HUES48 (cell line): ENCODE measurements around the gene NDUFS3.
A peak's percentile ranks its signal among the peaks of the same experiment; 100 is the strongest.
"Not testable (repeated sequence)": the region's sequence is repeated elsewhere in the genome, so short reads cannot be mapped to it uniquely, and the experiment has no call there.

ENCODE experiments used
- H3K27ac ChIP-seq: one replicate; pipeline ENCODE4 v1.7.0; 2013; ENCODE audit warnings: low read depth, low read length, inconsistent platforms
- H3K27me3 ChIP-seq: 2 replicates; pipeline ENCODE4 v1.6.1; 2013; ENCODE audit warnings: mild to moderate bottlenecking, low read length; ENCODE audit not compliant: control insufficient read depth, insufficient read depth
- H3K36me3 ChIP-seq: 2 replicates; pipeline ENCODE4 v1.6.1; 2013; ENCODE audit warnings: low read length; ENCODE audit not compliant: control insufficient read depth, insufficient read depth
- H3K4me1 ChIP-seq: 2 replicates; pipeline ENCODE4 v1.6.1; 2013; ENCODE audit warnings: mild to moderate bottlenecking, low read length; ENCODE audit not compliant: control insufficient read depth, insufficient read depth
- H3K4me3 ChIP-seq: 2 replicates; pipeline ENCODE4 v1.5.1; 2013; ENCODE audit warnings: mild to moderate bottlenecking, low read depth, low read length
- H3K9ac ChIP-seq: 2 replicates; pipeline ENCODE4 v1.6.1; 2013; ENCODE audit warnings: mild to moderate bottlenecking, low read depth, low read length, moderate library complexity
- H3K9me3 ChIP-seq: 2 replicates; pipeline ENCODE4 v1.6.1; 2013; ENCODE audit warnings: low read length; ENCODE audit not compliant: control insufficient read depth, insufficient read depth

The NDUFS3 gene

DNA sequence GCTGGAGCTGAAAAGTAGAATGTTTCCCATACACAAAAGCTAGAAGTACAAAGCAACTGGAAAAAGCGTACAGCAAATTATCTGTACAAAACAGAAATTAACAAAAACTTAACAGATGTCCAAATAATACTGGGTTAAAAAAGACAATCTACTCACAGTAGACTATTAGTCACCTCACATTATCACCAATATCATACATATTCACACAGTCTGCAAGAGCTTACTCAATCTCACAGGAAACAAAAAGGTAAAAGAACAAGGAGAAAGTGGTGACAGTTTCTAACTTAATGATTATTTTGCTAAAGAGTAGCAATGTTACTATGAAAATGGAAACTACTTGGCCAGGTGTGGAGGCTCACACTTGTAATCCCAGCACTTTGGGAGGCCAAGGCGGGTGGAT is 37.8 kb upstream of the NDUFS3 start:
- no peak overlapping the region for H3K27ac ChIP-seq
- peaks cover 4% of the 10 kb centered on the region; the same call in 1 of the 2 replicates for H3K36me3 ChIP-seq
- no peaks in the 10 kb centered on the region for H3K9me3 ChIP-seq
- H3K9ac ChIP-seq: no peak overlapping the region
- H3K4me3 ChIP-seq: no peak overlapping the region
- H3K27me3 ChIP-seq: no peaks in the 10 kb centered on the region
- H3K4me1 ChIP-seq: peaks cover 22% of the 10 kb centered on the region

GRCh38 chr11:47545298-47545697 is 33.6 kb upstream of the NDUFS3 start:
- Histone ChIP-seq H3K4me3 (no peak overlapping the region), H3K9me3 (no peaks in the 10 kb centered on the region), H3K27ac (no peak overlapping the region), H3K27me3 (no peaks in the 10 kb centered on the region), H3K36me3 (peaks cover 13% of the 10 kb centered on the region; the same call in 1 of the 2 replicates), H3K9ac (no peak overlapping the region), H3K4me1 (peaks cover 6% of the 10 kb centered on the region; the same call in 1 of the 2 replicates)

GRCh38 chr11:47546274-47546673 is 32.6 kb upstream of the NDUFS3 start:
- H3K27me3 ChIP-seq, H3K9me3 ChIP-seq, H3K9ac ChIP-seq, H3K27ac ChIP-seq, H3K4me3 ChIP-seq: not testable (repeated sequence)
- Histone ChIP-seq H3K4me1 (peaks cover 13% of the 10 kb centered on the region), H3K36me3 (peaks cover 18% of the 10 kb centered on the region; the same call in 1 of the 2 replicates)

- no peak overlapping the region for H3K27ac ChIP-seq
- H3K36me3 ChIP-seq: peaks cover 14% of the 10 kb centered on the region; the same call in 1 of the 2 replicates
- no peak overlapping the region for H3K9ac ChIP-seq
- H3K4me1 ChIP-seq: peaks cover 17% of the 10 kb centered on the region
- H3K4me3 ChIP-seq: peak overlapping the region; percentile 100; the same call in 1 of the 2 replicates
- H3K27me3 ChIP-seq: no peaks in the 10 kb centered on the region
- no peaks in the 10 kb centered on the region for H3K9me3 ChIP-seq
Observed at GRCh38 chr11:47550288-47551047, 28.4 kb upstream of the NDUFS3 start.

DNA sequence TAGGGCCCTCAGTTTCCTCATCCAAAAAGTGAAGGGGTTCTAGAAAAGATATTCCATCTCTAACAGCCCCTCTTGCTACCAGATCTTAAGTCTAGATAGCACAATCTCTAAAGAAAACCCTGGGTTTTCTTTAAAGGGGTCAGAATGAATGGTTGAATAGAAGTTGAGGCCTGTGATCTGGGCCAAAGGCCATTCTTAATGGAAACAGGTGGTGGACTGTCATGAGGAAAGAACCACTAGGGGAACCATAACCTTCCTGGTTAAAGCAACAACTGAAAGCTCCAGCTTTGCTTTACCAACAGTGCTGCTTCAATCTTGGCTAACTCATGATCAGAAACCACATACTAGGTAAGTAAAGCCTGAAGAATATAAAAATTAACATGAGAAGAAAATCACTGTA is 27.8 kb upstream of the NDUFS3 start:
- Histone ChIP-seq H3K9me3 (no peaks in the 10 kb centered on the region), H3K4me3 (peak overlapping the region; percentile 100), H3K27me3 (no peaks in the 10 kb centered on the region), H3K9ac (no peak overlapping the region), H3K27ac (peak overlapping the region; percentile 82), H3K4me1 (peaks cover 17% of the 10 kb centered on the region), H3K36me3 (peaks cover 14% of the 10 kb centered on the region; the same call in 1 of the 2 replicates)

DNA sequence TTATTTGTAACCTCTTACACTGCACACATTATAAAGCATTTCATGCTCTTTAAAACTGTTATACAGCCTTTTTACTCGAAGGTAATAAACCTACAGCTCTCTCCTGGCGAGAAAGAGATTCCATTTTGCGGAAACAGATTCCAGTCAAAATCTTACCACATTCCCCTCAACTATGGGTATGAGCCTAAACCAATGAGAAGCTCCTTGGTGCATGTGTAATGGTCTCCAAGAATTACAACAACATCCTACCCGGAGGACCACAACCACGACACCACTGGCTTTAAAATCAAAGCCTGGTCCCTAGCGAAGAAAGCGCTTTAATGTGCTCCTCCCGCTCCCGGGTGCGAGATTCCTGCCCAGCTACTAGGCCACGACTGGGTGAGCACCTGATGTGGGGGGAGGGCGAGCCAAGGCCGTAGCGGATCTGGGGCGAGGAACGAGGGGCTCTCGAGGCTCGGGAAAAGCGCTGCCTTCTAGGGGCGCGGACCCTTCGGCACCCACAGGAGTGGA is 26.8 kb upstream of the NDUFS3 start:
- Histone ChIP-seq H3K4me1 (peaks cover 17% of the 10 kb centered on the region), H3K36me3 (peaks cover 14% of the 10 kb centered on the region; the same call in 1 of the 2 replicates), H3K27me3 (no peaks in the 10 kb centered on the region), H3K27ac (peak overlapping the region; percentile 94), H3K4me3 (peak overlapping the region; percentile 100), H3K9me3 (no peaks in the 10 kb centered on the region), H3K9ac (peak overlapping the region; percentile 98)

DNA sequence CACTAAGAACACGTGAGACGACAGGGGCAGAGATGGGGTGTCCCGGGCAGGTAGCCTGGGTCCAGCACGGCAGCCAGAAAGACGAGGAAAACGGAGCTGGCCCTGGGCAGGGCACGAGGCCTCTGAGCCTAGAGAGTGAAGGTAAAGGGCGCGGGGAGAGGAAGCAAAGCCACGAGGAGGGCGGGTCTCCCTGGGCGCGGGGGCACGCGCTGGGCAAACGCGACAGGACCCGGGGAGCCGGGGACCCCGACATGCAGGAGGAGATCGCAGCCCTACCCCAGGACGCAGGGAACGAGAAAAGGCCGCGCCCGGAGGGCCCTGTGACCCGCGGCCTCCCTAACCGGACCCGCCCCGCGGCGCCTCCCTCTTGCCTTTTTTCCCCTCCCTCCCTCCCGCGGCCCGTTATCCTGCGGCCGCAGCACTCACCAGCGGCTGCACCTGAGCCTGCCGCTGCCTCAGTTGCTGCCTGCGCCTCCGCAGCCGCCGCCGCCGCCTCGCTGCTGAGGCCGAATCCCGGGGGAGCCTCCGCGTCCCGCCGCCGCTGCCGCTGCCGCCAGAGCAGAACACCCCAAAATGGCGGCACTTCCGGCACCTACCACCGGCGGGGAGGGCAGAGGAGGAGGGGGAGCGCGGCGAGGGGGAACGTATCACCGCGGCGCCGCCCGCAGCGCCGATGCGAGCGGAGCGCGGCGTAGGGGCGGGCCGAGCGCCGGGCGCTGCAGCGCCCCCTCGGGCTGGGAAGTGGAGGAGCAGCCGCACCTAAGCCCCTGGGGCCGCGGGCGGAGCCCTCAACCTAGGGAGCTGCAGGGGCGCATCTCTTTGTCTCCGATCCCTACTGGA is 26.1 kb upstream of the NDUFS3 start, which contains the start of gene CELF1:
CELF1 (minus strand) TSS at position 567 of the 840 bp plus-strand sequence. CDS start 53,609 bp downstream, outside the sequence.
- H3K4me3 ChIP-seq: peak within 1 kb of the TSS; percentile 100
- peak within 1 kb of the TSS; percentile 94 for H3K27ac ChIP-seq
- H3K4me1 ChIP-seq: peaks cover 17% of the 10 kb centered on the region
- no peaks in the 10 kb centered on the region for H3K27me3 ChIP-seq
- H3K9ac ChIP-seq: peak within 1 kb of the TSS; percentile 98
- H3K36me3 ChIP-seq: peaks cover 14% of the 10 kb centered on the region; the same call in 1 of the 2 replicates
- no peaks in the 10 kb centered on the region for H3K9me3 ChIP-seq

- H3K27me3 ChIP-seq: no peaks in the 10 kb centered on the region
- peak overlapping the region; percentile 88 for H3K27ac ChIP-seq
- peak overlapping the region; percentile 100 for H3K4me3 ChIP-seq
- peak overlapping the region; percentile 90 for H3K9ac ChIP-seq
- peaks cover 11% of the 10 kb centered on the region; the same call in 1 of the 2 replicates for H3K36me3 ChIP-seq
- peaks cover 17% of the 10 kb centered on the region for H3K4me1 ChIP-seq
- H3K9me3 ChIP-seq: no peaks in the 10 kb centered on the region
Observed at GRCh38 chr11:47553406-47553743, 25.5 kb upstream of the NDUFS3 start.

- H3K27ac ChIP-seq, H3K4me3 ChIP-seq, H3K27me3 ChIP-seq, H3K9ac ChIP-seq, H3K9me3 ChIP-seq, H3K4me1 ChIP-seq, H3K36me3 ChIP-seq: not testable (repeated sequence)
Observed at GRCh38 chr11:47557004-47557403, 21.9 kb upstream of the NDUFS3 start.

GRCh38 chr11:47558695-47559094 is 20.2 kb upstream of the NDUFS3 start:
- H3K36me3 ChIP-seq: no peaks in the 10 kb centered on the region
- no peaks in the 10 kb centered on the region for H3K9me3 ChIP-seq
- H3K27ac ChIP-seq: no peak overlapping the region
- peaks cover 2% of the 10 kb centered on the region; the same call in 1 of the 2 replicates for H3K4me1 ChIP-seq
- no peak overlapping the region for H3K9ac ChIP-seq
- no peak overlapping the region for H3K4me3 ChIP-seq
- no peaks in the 10 kb centered on the region for H3K27me3 ChIP-seq
